SK-N-MC (cell line): ENCODE measurements around the gene TFF2.

Source experiments
- EZH2 ChIP-seq: fragments of 200-600 bp; sonication (generic); IDR thresholded peaks from one replicate; pipeline ENCODE4 v1.6.1; 2017; ENCODE audit warnings: antibody characterized with exemption
- POLR2AphosphoS5 ChIP-seq: IDR thresholded peaks from 2 replicates; pipeline ENCODE4 v1.6.1; 2012; ENCODE audit warnings: mild to moderate bottlenecking, low read depth, low read length, borderline replicate concordance

GRCh38 chr21:42311816-42312625 is 38.8 kb downstream of the TFF2 start:
- TF ChIP-seq POLR2AphosphoS5: no peak
- no peak for TF ChIP-seq EZH2
